Measurements from ENCODE around the gene ZNF750.

Gene ZNF750

GRCh38 chr17:82832881-82833475, 6.8 kb downstream of the ZNF750 start:
- no peak for DNase-seq

GRCh38 chr17:82832411-82832810, 7.4 kb downstream of the ZNF750 start:
- DNase-seq, result no peak

- no peak for DNase-seq
Measured at GRCh38 chr17:82831818-82832200, 8.0 kb downstream of the ZNF750 start.

- DNase-seq, result no peak
Measured at GRCh38 chr17:82831041-82831817, 8.6 kb downstream of the ZNF750 start.

GRCh38 chr17:82830249-82830661, 9.6 kb downstream of the ZNF750 start:
- DNase-seq, result no peak

GRCh38 chr17:82828875-82829487, 10.8 kb downstream of the ZNF750 start:
- DNase-seq, result no peak

GRCh38 chr17:82826956-82827355, 12.9 kb downstream of the ZNF750 start:
- no peak for DNase-seq

GRCh38 chr17:82826211-82826610, 13.6 kb downstream of the ZNF750 start:
- DNase-seq, result no peak

GRCh38 chr17:82825540-82826124, 14.2 kb downstream of the ZNF750 start:
- DNase-seq, result no peak

- DNase-seq, result no peak
Measured at GRCh38 chr17:82823004-82823403, 16.8 kb downstream of the ZNF750 start.

- DNase-seq, result no peak
Measured at GRCh38 chr17:82822281-82822680, 17.5 kb downstream of the ZNF750 start.

GRCh38 chr17:82821554-82821953, 18.3 kb downstream of the ZNF750 start:
- no peak for DNase-seq

- DNase-seq, result no peak
Measured at GRCh38 chr17:82820278-82821251, 19.3 kb downstream of the ZNF750 start.

- DNase-seq, result no peak
Measured at GRCh38 chr17:82817947-82818346, 21.9 kb downstream of the ZNF750 start.

- peak; percentile 17 for DNase-seq
Measured at GRCh38 chr17:82816358-82816757, 23.5 kb downstream of the ZNF750 start.

- DNase-seq, result no peak
Measured at GRCh38 chr17:82815790-82816305, 24.0 kb downstream of the ZNF750 start.

- DNase-seq, result no peak
Measured at GRCh38 chr17:82815354-82815753, 24.5 kb downstream of the ZNF750 start.

GRCh38 chr17:82814834-82815233, 25.0 kb downstream of the ZNF750 start:
- DNase-seq, result no peak

GRCh38 chr17:82813299-82814051, 26.3 kb downstream of the ZNF750 start:
- no peak for DNase-seq

GRCh38 chr17:82812601-82813000, 27.2 kb downstream of the ZNF750 start:
- DNase-seq, result no peak

- no peak for DNase-seq
Measured at GRCh38 chr17:82812058-82812457, 27.8 kb downstream of the ZNF750 start.

Data from hematopoietic multipotent progenitor cell treated with erythropoietin and hydrocortisone succinate and interleukin-3 and kit ligand, for 6 days (in vitro differentiated cells).